GM18499 (cell line): ENCODE results near the gene SLC6A9.

Source experiments
- ATAC-seq: cut with Tn5 transposase; IDR thresholded peaks from one replicate; pipeline ENCODE4 v1.9.1; 2021; ENCODE audit warnings: moderate number of reproducible peaks; ENCODE audit not compliant: insufficient read depth, unreplicated experiment

SLC6A9 gene

DNA sequence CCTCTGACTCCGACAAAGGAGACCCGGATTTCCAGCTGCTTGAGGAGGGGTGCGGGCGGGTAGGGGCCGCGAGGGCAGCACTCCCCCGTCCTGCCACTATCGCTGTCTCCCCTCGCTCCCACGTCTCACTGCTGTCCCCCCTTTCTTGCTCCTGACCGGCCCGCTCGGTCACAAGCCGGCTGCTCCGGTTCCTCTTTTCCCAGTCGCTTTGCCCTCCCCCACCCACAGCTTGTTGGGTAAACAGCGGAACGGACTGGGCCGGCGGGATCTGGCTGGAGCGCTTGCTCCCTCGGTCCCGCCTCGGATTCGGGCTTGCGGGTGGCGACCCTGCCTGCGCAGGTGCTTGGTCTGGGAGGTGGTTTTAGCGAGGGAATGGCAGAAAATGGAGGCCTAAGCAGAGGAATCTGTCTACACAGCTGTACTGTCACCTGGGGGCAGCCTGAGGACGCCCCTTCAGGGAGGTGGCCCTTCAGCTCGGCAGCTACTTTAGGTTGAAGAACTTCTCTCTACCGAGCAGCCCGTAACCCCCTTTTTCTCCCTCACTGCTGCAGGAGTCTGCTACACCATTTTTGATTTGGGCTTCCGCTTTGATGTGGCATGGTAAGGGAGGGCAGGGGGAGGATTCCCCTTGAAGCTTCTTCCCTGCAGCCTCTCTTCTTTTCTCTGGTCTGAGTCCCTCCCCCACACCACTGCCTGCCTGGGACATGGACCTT lies 55.9 kb downstream of the SLC6A9 start:
- no peak for ATAC-seq

DNA sequence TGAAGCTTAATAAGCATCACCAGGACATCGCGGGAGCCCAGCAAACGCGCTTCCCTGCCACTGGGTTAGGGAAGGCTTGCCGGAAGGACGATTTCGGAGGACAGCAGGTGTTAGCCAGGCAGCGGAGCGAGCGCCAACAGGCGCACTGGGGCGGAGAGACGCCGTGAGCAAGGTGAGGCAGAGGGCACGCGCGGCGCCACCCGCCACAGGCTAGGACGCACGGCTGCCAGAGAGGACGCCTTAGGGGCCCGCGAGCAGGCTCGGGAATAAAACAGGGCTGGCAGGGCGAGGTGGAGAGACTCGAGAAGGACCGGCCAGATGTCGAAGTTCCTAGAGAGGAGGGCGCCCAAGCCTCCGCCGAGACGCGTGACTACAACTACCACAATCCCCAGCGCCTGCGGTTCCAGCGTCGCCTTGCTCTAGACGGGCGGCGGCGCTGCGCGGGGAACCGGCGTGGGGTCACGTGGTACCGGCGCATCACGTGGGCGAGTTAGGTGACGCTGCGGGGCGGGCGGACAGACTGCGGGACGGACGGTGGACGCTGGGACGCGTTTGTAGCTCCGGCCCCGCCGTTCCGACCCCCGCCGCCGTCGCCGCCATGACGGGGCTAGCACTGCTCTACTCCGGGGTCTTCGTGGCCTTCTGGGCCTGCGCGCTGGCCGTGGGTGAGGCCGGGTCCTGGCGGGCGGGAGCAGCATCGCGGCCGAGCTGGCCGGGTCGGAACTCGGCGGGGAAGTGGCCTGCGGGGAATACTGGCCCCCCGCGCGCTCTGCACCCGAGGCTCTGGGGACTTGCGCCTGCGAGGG lies 56.6 kb downstream of the SLC6A9 start, which contains the start of gene ATP6V0B:
TSS of gene ATP6V0B (plus strand) at position 518 of the 806 bp plus-strand sequence. CDS start at position 599, 81 bp downstream.
- peak; percentile 43 for ATAC-seq

DNA sequence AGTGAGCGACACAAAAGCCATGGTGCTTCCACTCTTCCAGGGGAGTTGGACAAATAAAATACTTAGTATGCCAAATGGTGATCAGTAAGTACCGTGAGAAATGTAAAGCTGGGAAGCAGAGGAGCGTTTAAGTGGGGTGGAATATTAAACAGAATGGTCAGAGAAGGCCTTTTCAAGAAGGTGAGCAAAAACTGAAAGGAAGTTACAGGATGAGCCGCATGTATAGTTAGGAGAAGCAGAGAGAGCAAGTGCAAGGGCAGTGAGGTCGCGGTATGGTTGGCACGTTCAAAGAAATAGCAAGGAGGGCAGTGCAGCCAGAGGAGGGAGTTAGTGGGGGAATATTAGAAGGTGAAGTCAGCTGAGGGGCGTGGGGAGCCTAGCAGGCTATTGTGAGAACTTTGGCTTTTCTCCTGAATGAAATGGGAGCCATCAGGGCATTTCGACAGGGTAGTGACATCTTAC lies 57.2 kb downstream of the SLC6A9 start:
- peak; percentile 5 for ATAC-seq

DNA sequence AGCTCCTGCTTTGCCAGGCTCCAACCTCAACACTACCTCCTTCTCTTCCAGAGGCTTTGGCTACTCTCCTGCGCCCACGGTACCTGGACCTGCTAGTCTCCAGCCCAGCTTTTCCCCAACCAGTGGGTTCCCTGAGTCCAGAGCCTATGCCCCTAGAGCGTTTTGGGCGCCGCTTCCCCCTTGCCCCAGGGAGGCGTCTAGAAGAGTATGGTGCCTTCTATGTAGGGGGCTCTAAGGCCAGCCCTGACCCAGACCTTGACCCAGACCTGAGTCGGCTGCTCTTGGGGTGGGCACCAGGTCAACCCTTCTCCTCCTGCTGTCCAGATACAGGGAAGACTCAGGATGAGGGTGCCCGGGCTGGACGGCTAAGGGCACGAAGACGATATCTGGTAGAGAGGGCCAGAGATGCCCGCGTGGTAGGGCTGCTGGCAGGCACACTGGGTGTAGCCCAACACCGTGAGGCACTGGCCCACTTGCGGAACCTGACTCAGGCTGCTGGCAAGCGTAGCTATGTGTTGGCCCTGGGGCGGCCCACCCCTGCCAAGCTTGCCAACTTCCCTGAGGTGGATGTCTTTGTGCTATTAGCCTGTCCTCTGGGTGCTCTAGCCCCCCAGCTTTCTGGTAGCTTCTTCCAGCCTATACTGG lies 59.8 kb downstream of the SLC6A9 start:
- ATAC-seq, result no peak

DNA sequence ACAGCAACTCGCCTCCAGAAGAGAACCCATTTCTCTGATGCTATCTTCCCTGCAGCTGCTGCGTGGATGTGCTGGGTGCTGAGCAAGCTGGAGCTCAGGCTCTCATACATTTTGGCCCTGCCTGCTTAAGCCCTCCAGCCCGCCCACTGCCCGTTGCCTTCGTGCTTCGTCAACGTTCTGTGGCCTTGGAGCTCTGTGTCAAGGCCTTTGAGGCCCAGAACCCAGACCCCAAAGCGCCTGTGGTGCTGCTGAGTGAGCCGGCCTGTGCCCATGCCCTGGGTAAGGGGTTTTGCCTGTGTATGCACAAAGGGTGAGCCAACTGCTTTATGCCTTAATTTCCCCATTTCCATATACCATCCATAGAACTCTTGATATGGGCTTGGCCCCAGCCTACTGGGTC lies 60.4 kb downstream of the SLC6A9 start:
- ATAC-seq, result no peak

DNA sequence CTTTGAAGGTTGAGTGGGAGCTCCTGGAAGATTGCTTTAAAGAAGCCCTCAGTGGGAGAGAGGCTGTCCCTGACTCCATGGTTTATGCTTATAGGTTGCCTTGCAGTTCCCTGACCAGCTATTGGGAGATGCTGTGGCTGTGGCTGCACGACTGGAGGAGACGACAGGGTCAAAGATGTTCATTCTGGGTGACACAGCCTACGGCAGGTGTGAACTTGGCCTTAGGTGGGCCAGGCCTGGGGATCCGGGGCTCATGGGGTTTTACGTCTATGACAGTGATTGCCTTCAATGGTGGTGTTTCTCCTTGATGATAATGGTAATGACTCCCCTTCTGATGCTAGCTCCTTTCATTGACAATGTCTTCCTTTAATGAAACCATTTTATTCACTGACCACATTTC lies 60.8 kb downstream of the SLC6A9 start:
- ATAC-seq, result no peak

DNA sequence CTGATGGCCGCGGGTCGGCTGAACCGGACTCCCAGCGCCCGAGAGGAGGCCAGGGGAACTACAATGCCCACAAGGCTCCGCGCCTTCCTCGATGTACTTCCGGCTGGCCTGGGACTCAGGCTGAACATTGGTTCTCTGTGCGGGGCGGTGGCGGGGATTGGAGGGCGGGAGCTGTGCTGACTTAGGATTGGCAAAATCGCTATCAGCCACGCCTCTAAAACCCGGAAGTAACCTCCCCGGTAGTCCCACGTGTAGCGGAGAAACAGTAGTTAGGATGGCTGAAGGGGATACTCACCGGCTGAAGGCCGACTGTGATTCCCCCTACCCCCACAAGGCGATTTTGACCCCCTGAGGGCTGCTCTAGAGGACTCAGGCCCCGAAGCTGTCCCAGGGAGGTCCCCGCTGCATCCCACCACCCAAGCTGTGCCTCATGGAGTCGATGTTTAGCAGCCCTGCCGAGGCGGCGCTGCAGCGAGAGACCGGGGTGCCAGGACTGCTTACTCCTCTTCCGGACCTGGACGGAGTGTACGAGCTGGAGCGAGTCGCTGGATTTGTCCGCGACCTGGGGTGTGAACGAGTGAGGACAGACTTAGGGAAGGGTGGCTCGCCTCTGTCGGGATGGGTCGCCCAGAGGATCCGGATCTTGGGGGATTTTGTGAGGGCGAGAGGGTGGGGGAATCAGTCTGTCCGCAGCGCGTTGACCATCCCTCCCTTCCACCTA lies 61.4 kb downstream of the SLC6A9 start, which contains the start of gene DPH2:
TSS of gene DPH2 (plus strand) at position 265 of the 721 bp plus-strand sequence. CDS start at position 431, 166 bp downstream.
- peak; percentile 69 for ATAC-seq

DNA sequence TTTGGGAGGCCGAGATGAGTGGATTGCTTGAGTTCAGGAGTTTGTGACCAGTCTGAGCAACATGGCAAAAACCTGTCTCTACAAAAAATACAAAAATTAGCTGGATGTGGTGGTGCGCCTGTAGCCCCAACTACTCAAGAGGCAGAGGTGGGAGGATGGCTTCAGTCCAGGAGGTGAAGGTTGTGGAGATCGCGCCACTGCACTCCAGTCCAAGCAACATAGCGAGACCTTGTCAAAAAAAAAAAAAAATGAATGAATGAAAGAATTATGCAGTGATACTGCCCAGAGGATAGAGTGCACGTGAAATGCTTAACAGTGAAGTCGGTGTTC lies 61.9 kb downstream of the SLC6A9 start:
- ATAC-seq, result no peak

DNA sequence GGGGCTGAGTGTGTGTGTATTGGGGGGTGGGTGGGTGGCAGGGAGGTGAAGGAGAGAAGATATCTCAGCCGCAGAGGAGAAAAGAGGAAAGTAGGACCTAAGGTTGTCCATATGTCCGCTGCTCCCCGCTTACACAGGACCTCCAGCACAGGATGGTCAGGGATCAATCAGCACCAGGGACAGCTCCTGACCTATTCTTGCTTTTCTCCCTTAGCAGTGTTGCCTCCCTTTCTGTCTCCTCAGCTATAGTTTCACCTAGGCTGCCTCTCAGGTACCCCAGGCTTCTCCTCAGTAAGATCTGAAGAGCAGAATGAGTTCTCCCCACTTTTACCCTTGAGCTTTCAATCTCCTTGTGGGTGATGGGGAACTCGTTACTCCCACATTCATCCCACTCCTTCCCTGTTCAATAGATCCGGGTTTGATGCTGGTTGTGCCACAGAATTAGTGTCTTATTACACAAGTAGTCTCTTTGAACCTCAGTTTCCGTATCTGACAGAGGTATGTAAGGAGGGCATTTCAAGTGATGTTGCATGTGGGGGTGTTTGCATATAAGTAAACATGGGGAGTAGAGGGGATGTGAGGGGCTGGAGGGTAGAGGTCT lies 62.8 kb downstream of the SLC6A9 start:
- no peak for ATAC-seq

DNA sequence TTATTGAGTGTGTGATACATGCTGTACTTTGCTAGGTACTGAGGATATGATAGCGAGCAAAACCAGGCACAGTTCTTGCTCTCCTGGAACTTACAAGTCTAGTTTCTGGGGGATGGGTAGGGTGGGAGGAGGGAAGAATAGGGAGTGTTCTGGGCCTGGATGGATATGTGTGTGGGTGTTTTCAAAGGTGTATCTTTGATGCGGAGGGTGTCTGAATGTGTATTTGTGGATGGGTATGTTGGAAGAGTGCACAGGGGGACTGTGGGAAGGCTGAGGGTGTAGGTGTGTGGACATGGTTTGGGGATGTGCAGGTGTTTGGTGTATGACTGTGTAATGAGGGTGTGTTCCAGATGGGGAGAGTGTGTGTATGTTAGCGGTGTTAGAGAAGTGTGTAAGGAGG lies 65.9 kb downstream of the SLC6A9 start:
- no peak for ATAC-seq

DNA sequence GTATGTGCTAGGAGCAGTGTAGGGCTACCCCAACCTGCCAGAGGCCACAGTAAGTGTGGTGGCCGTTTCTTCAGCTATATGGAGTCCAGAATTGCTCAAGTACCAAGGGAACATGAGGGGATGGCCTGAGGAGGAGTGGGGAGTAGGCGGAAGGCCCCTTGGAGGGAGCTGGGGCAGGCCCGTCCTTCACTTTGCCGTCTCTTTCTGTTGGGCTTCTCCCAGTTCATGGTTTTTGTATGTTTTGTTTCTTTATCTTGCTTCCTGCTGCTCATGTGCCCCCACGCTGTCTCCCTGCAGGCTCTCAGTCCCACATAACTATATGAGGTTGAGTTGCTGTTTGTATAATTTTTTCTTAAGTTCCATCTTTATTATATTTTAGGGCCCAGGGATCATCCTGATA lies 67.4 kb downstream of the SLC6A9 start:
- no peak for ATAC-seq

DNA sequence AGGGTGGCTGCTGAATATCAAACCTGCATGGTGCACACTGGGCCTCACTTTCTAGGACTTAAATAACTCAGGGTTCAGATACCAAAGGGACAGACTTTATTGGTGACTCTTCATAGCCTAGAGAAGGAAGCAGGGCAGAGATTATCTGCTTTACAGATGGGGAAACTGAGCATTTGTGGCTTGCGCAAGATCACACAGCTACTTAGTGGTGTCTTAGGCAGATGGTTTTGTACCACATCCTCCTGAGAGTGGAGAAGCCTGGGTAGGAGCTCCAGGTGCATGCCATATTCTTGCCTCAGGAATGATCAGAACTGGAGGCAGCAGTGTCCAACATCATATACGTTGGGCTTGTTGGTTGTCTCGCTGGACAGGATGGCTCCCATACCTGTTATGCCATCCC lies 68.3 kb downstream of the SLC6A9 start:
- ATAC-seq, result no peak

DNA sequence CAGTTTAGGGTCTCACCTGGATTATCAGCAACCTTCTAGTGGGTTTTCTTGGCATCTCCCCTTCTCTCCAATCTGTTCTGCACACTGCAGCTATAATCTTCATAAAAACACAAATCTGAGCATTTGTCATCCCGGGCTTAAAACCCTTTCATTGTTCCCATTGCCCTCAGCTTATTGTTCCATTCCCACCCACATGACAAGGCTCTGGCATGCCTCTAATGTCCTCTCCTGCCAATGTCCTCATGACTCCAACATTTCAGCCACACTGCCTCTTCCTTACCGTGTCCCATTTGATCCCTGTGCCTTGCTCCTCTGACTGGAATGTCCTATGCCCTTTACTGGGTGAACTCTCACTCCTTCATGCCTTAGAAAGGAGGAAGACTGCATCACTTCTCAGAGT lies 68.9 kb downstream of the SLC6A9 start:
- no peak for ATAC-seq

DNA sequence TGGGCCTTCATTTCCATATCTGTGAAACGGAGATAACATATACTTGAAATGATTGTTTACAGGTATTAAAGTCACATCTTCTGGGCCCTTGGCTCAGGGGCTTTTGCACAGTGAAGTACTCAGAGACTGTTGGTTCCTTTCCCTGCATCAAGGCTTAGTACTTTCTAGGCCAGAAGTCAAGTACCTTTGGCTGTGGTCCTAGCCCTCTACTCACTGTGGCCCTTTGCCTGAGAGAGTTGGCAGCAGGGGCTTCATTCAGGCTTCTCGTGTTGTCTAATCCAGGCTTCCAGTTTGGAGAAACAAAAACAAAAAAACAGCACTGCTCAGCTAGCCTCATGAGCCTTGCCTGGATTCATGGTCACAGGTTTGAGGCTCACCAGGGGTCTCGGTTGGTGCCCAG lies 69.6 kb downstream of the SLC6A9 start:
- no peak for ATAC-seq

DNA sequence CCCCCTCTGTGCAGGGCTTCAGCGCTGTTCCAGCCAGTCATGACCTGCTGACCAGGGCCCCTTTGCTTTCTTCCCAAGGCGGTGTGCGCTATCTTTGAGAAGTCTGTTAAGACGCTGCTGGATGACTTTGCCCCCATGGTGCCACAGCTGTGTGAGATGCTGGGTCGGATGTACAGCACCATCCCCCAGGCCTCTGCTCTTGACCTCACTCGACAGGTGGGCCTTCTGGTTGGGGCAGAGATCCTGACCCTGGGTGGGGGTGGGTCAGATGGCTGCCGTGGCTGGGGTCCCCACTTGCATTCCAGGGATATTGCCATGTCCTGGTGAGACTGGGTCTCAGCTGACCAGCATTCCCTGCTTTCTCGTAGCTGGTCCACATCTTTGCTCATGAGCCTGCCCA lies 70.5 kb downstream of the SLC6A9 start:
- ATAC-seq, result no peak

DNA sequence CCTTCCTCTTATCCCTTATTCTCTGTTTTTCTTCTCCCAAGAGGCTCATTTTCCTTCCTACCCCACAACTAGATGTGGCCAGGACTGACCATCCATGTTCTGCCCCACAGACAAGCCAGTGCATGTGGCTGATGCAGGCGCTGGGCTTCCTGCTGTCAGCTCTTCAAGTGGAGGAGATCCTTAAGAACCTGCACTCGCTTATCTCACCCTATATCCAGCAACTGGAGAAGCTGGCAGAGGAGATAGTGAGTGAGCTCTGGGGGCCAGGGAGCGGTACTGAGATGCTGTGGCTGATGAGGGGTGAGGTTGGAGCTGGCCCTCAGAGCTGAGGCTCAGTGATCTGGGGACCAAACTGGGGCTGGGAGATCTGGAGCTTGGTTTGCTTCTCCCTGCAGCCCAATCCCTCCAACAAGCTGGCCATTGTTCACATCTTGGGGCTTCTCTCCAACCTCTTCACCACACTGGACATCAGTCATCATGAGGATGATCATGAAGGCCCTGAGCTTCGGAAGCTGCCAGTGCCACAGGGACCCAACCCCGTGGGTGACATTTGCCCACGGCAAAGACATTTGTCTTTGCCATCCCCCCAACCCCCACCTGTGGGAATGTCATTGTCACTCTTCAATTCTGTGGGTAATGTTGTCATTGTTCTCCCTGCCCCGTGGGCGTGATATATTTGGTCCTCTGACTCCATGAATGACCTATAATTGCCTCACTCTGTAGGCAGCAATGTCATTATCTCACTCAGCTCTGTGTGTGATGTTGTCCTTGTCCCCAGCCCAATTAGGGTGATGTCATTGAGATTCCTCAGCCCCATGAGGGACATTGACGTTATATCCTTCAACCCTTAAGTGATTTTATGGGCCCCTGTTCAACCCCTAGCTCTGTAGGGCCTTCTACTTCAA lies 72.7 kb downstream of the SLC6A9 start:
- no peak for ATAC-seq

DNA sequence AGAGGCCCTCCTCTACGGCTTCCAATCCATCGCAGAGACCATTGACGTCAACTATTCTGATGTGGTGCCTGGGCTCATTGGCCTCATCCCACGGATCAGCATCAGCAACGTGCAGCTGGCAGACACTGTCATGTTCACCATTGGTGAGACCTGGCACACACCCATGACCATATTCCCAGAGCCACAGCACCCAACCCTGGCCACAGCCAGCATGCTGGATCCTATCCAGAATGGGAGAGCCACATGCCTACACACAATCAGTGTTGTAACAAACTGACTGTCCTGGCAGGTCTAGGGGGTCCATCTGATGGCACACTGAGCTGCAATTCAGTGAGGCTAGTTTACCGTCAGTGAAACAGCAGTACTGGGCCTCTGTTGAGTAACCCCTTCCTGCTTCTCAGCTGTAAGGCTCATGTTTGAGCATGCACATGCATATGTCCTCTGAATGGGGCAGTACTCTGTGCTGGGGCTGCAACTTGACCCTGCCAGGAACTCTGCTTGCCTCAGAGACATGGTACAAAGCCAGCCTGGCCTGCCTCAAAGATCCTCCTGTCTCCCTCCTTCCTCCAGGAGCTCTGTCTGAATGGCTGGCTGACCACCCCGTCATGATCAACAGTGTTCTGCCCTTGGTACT lies 73.7 kb downstream of the SLC6A9 start:
- ATAC-seq, result no peak

DNA sequence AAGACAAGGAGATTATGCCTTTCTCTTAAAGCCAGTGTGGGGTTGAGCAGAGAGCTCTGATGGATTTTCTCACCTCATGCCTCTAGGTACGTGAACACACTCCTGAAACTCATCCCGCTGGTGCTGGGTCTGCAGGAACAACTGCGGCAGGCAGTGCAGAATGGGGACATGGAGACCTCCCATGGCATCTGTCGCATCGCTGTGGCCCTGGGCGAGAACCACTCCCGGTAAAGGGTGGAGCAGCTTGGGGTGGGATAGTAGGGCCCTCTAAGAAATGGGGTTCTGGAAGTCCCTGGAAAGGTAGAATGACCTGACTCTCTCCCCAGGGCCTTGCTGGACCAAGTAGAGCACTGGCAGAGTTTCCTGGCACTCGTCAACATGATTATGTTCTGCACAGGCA lies 75.0 kb downstream of the SLC6A9 start:
- no peak for ATAC-seq

DNA sequence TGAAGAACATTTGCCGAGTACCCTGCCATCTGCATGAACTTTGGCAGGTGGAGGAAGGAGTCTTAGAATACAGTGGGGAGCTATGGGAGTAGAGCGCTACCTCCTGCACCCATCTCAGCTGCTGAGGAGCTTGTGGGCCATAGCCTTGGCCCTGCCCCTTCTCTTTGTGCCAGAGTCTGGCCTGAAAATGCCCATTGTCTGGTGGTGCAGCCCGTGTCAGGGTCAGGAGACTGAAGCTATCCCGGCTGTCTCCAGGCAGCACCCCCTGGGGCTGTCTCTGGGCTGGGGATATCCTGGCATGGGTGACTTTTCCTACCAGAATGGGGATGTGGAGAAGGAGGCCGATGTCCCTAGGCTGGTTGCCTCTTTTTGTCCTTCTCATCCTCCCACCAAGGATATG lies 77.2 kb downstream of the SLC6A9 start:
- no peak for ATAC-seq
